Right atrium auricular region (tissue), 2 donors: ENCODE measurements around the gene ADGRV1. TPM values are rescaled to one million over a fixed set of nuclear protein-coding genes. Genes with fewer than 3 reads are reported as not detected.
"Not testable (repeated sequence)": the region's sequence is repeated elsewhere in the genome, so short reads cannot be mapped to it uniquely, and the experiment has no call there.

ENCODE experiments used
- DNase-seq: peaks from one replicate; pipeline ENCODE4 v3.0.0-alpha.2; 2019; ENCODE audit warnings: low spot score
- H3K27ac ChIP-seq, 2 donors: fragments of 200-600 bp; sonication (generic); 1 replicate in 1 of 2; 2 replicates in 1 of 2; pipeline ENCODE4 v1.5.1; 2016 to 2019
- H3K27me3 ChIP-seq, 2 donors: fragments of 200-600 bp; sonication (generic); one replicate each; pipeline versions ENCODE4 v1.5.1 to v1.6.0; 2017 to 2019
- H3K36me3 ChIP-seq: fragments of 200-600 bp; sonication (generic); one replicate; pipeline ENCODE4 v1.5.1; 2016
- H3K4me1 ChIP-seq, 2 donors: fragments of 200-600 bp; sonication (generic); one replicate each; pipeline versions ENCODE4 v1.5.1 to v1.6.0; 2017 to 2019
- H3K4me3 ChIP-seq, 2 donors: fragments of 200-600 bp; sonication (generic); 1 replicate in 1 of 2; 2 replicates in 1 of 2; pipeline ENCODE4 v1.5.1; 2017 to 2019; ENCODE audit warnings: mild to moderate bottlenecking in 1 of 2, moderate library complexity in 1 of 2
- H3K9me3 ChIP-seq, 2 donors: fragments of 200-600 bp; sonication (generic); one replicate each; pipeline ENCODE4 v1.5.1; 2019
- CTCF ChIP-seq, 2 donors: fragments of 200-600 bp; sonication (generic); IDR thresholded peaks; one replicate each; pipeline ENCODE4 v1.5.1; 2019; ENCODE audit warnings: antibody characterized with exemption in 2 of 2
- total RNA-seq, 2 donors: library from RNA; depleted of rRNA; stranded (reverse); fragments of >200 nt; gene quantifications; one replicate each; pipeline ENCODE4 v1.1.0, GENCODE V29; 2016

Gene ADGRV1
- total RNA-seq, 2 donors from 2014 or later, result 1.4 to 1.8 TPM

GRCh38 chr5:90613459-90613858 is 54.9 kb downstream of the ADGRV1 start:
- Histone ChIP-seq H3K27ac (no peak overlapping the region), H3K9me3 (no peaks in the 10 kb centered on the region), H3K27me3 (no peaks in the 10 kb centered on the region), H3K4me1 (no peaks in the 10 kb centered on the region), H3K36me3 (no peaks in the 10 kb centered on the region), H3K4me3 (no peak overlapping the region)
- no peak for DNase-seq
- TF ChIP-seq CTCF (IDR thresholded peaks at IDR 0.05), result no peak

DNA sequence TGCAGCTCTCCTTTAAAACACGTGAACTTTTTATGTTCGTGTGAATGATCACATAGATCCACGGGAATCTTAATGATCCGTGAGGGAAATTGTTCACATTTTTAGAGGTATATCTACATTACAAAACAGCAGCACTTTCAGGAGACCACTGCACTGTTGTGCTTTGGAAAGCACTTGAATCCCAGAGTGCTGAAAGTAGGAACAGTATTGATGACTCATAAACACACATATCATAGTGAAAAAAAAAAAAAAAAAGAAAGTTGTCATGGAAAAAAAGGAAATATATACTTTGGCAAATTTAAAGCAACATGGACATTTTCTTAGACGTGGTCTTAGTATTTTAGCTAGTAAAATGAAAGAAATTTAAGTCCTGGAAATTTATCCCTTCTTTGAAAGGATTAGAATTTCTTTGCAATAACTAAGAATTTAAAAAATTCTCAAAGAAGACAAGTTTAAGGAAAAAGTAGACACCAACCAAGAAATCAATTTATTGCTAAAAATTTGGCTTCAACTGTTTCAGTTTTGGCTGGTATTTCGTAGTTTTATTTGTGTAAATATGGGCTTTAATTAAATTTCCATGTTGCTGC is 55.4 kb downstream of the ADGRV1 start:
- DNase-seq, result no peak
- H3K4me3 ChIP-seq, result no peak overlapping the region
- H3K4me1 ChIP-seq, result no peaks in the 10 kb centered on the region
- H3K27me3 ChIP-seq, result no peaks in the 10 kb centered on the region
- H3K27ac ChIP-seq, result no peak overlapping the region
- H3K9me3 ChIP-seq, result no peaks in the 10 kb centered on the region
- no peaks in the 10 kb centered on the region for H3K36me3 ChIP-seq
- TF ChIP-seq CTCF (IDR thresholded peaks at IDR 0.05), result no peak

- H3K9me3 ChIP-seq, result no peaks in the 10 kb centered on the region
- no peak for DNase-seq
- H3K4me1 ChIP-seq, result no peaks in the 10 kb centered on the region
- no peaks in the 10 kb centered on the region for H3K36me3 ChIP-seq
- no peaks in the 10 kb centered on the region for H3K27me3 ChIP-seq
- no peak for TF ChIP-seq CTCF (IDR thresholded peaks at IDR 0.05)
- no peak overlapping the region for H3K27ac ChIP-seq
- no peak overlapping the region for H3K4me3 ChIP-seq
Observed at GRCh38 chr5:90615355-90615754, 56.8 kb downstream of the ADGRV1 start.

DNA sequence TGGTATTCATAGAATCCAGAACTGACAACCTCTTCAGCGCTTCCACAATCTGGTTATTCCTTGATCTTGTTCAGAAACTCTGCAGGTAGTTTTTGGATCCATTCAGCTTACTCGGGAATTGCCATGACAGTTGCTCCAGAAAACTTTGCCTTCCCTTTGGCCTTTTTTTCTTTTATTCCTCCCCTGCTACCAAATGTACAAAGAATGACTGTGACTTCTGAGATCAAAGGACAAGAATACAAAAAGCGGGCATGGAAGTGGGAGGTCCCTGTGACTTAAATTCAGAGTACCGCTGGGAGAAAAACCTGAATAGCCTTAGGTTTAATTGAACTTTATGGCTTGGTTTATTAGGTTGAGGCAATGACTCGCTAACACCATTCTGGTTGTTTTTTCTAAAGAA is 59.5 kb downstream of the ADGRV1 start:
- Histone ChIP-seq H3K27me3 (no peaks in the 10 kb centered on the region), H3K9me3 (no peaks in the 10 kb centered on the region)
- DNase-seq, result no peak

GRCh38 chr5:90619762-90620161 is 61.2 kb downstream of the ADGRV1 start:
- H3K27me3 ChIP-seq, H3K9me3 ChIP-seq, H3K4me1 ChIP-seq, DNase-seq, H3K27ac ChIP-seq, H3K4me3 ChIP-seq, H3K36me3 ChIP-seq: not testable (repeated sequence)

More for the DNA sequence above, 59.5 kb downstream of the ADGRV1 start:
- Histone ChIP-seq H3K36me3 (no peaks in the 10 kb centered on the region), H3K27ac (no peak overlapping the region), H3K4me1 (no peaks in the 10 kb centered on the region), H3K4me3 (no peak overlapping the region)
- TF ChIP-seq CTCF (IDR thresholded peaks at IDR 0.05), result no peak

DNA sequence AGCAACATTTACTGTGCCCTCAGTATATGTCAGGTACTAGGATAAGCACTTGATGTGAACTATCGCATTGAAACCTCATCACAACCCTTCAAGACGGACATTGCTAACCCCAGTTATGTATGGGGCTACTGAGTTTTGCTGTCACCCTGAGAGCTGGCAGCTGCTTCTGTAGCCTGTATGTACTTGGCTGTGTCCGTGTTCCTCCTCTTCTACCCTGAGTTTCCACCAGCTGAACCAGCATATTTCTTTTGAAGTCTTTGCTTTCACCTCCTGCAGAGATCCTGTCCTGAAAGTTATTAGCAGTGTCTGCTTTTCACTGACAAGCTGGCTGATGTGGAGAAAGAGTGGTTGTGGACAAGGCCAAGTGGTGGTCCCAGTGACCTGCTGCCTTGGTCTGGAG is 63.3 kb downstream of the ADGRV1 start:
- Histone ChIP-seq H3K4me3 (no peak overlapping the region), H3K27me3 (no peaks in the 10 kb centered on the region), H3K9me3 (no peaks in the 10 kb centered on the region), H3K4me1 (no peaks in the 10 kb centered on the region), H3K27ac (no peak overlapping the region), H3K36me3 (no peaks in the 10 kb centered on the region)
- DNase-seq, result no peak
- TF ChIP-seq CTCF (IDR thresholded peaks at IDR 0.05), result no peak
